Measurements from ENCODE around the gene NKX1-2.

Gene NKX1-2

GRCh38 chr10:124414076-124414475 lies 35.8 kb downstream of the NKX1-2 start:
- DNase-seq: no peak

GRCh38 chr10:124409696-124410095 lies 40.1 kb downstream of the NKX1-2 start:
- DNase-seq: no peak

- no peak for DNase-seq
Observed at GRCh38 chr10:124408357-124408756, 41.5 kb downstream of the NKX1-2 start.

- no peak for DNase-seq
Observed at GRCh38 chr10:124407456-124407855, 42.4 kb downstream of the NKX1-2 start.

GRCh38 chr10:124403548-124403947 lies 46.3 kb downstream of the NKX1-2 start:
- peak; percentile 78 for DNase-seq

GRCh38 chr10:124402273-124402672 lies 47.6 kb downstream of the NKX1-2 start:
- DNase-seq: no peak

- no peak for DNase-seq
Observed at GRCh38 chr10:124401633-124402032, 48.2 kb downstream of the NKX1-2 start.

Data from EL (cell line).